ENCODE data around the gene PDCD7. TPM values are rescaled to one million over a fixed set of nuclear protein-coding genes. Genes with fewer than 3 reads are reported as not detected.

The PDCD7 gene
- total RNA-seq, 1 experiment from 2014 or later = 23.4 TPM

DNA sequence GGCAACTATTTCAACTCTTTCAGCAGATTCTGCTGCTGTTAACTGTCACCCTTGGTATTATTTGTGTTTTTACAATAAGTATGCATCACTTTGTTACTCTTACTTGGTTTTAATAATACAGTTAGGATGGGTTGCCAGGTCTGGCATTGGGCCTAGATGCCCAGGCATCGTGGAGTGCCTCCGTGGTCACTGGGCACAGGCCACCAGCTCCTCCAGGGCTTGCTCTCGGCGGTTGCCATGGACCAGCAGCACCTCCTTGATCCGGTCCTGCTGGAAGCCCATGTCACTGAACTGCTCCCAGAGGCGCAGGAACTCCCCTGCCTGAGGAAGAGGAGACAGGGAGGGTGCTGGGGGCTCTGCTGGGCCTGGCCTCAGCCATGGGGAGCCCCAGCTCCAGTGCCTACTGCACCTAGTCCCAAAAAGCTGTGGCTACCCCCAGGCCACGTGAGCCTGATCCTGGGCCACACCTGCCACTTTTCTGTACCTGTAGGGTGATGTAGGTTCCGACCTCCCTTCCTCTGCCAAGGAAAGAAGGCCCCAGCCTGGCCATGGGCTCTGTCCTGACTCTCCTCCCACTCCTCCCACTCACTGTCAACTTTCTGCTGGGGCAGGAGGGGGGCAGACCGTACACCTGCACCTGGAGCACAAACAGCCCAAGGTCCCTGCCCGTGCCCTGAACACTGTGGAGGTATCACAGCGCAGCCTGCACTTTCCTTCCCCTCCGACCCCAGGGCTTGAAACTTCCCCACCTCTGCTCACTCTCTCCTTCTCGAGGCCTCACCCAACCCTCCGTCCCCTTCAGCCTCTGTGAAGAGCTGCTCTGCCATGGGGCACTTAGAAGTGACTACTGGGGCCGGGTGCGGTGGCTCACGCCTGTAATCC lies 40.5 kb downstream of the PDCD7 start:
- Histone ChIP-seq H3K27ac (ENCODE audit: low read length) (no peak overlapping the region), H3K36me3 (ENCODE audit: insufficient read depth, low read length) (no peaks in the 10 kb centered on the region), H3K4me2 (ENCODE audit: low read depth, low read length, poor library complexity, severe bottlenecking) (no peak overlapping the region), H3K27me3 (ENCODE audit: low read length) (no peaks in the 10 kb centered on the region), H3K79me2 (ENCODE audit: low read length) (no peaks in the 10 kb centered on the region), H2AFZ (ENCODE audit: low read length) (no peak overlapping the region), H3K9me3 (ENCODE audit: low read length) (no peaks in the 10 kb centered on the region), H3K9me2 (replicated peaks; ENCODE audit: insufficient read depth, low read length) (no peaks in the 10 kb centered on the region), H3K4me1 (ENCODE audit: low read length) (no peaks in the 10 kb centered on the region), H4K20me1 (ENCODE audit: insufficient read depth, low read depth, low read length) (no peaks in the 10 kb centered on the region), H3K4me3 (ENCODE audit: low read length) (no peak overlapping the region), H3K9ac (ENCODE audit: low read length) (no peak overlapping the region)
- DNase-seq = no peak

GRCh38 chr15:65091946-65092770 lies 41.5 kb downstream of the PDCD7 start:
- H3K27me3 ChIP-seq (ENCODE audit: low read length) = no peaks in the 10 kb centered on the region
- no peak overlapping the region for H3K27ac ChIP-seq (ENCODE audit: low read length)
- no peaks in the 10 kb centered on the region for H3K36me3 ChIP-seq (ENCODE audit: insufficient read depth, low read length)
- no peak overlapping the region for H3K9ac ChIP-seq (ENCODE audit: low read length)
- H3K4me2 ChIP-seq (ENCODE audit: low read depth, low read length, poor library complexity, severe bottlenecking) = no peak overlapping the region
- no peaks in the 10 kb centered on the region for H4K20me1 ChIP-seq (ENCODE audit: insufficient read depth, low read depth, low read length)
- no peaks in the 10 kb centered on the region for H3K79me2 ChIP-seq (ENCODE audit: low read length)
- no peak for DNase-seq
- no peaks in the 10 kb centered on the region for H3K9me2 ChIP-seq (replicated peaks; ENCODE audit: insufficient read depth, low read length)
- no peaks in the 10 kb centered on the region for H3K4me1 ChIP-seq (ENCODE audit: low read length)
- H2AFZ ChIP-seq (ENCODE audit: low read length) = no peak overlapping the region
- no peaks in the 10 kb centered on the region for H3K9me3 ChIP-seq (ENCODE audit: low read length)
- H3K4me3 ChIP-seq (ENCODE audit: low read length) = no peak overlapping the region

- H3K9me2 ChIP-seq (replicated peaks; ENCODE audit: insufficient read depth, low read length) = no peaks in the 10 kb centered on the region
- no peak overlapping the region for H3K9ac ChIP-seq (ENCODE audit: low read length)
- H3K9me3 ChIP-seq (ENCODE audit: low read length) = no peaks in the 10 kb centered on the region
- no peaks in the 10 kb centered on the region for H4K20me1 ChIP-seq (ENCODE audit: insufficient read depth, low read depth, low read length)
- H3K4me3 ChIP-seq (ENCODE audit: low read length) = no peak overlapping the region
- no peak overlapping the region for H3K4me2 ChIP-seq (ENCODE audit: low read depth, low read length, poor library complexity, severe bottlenecking)
- H3K27me3 ChIP-seq (ENCODE audit: low read length) = no peaks in the 10 kb centered on the region
- H3K36me3 ChIP-seq (ENCODE audit: insufficient read depth, low read length) = no peaks in the 10 kb centered on the region
- DNase-seq = no peak
- H2AFZ ChIP-seq (ENCODE audit: low read length) = no peak overlapping the region
- H3K4me1 ChIP-seq (ENCODE audit: low read length) = no peaks in the 10 kb centered on the region
- no peaks in the 10 kb centered on the region for H3K79me2 ChIP-seq (ENCODE audit: low read length)
- no peak overlapping the region for H3K27ac ChIP-seq (ENCODE audit: low read length)
Observed at GRCh38 chr15:65089206-65089824, 44.3 kb downstream of the PDCD7 start.

DNA sequence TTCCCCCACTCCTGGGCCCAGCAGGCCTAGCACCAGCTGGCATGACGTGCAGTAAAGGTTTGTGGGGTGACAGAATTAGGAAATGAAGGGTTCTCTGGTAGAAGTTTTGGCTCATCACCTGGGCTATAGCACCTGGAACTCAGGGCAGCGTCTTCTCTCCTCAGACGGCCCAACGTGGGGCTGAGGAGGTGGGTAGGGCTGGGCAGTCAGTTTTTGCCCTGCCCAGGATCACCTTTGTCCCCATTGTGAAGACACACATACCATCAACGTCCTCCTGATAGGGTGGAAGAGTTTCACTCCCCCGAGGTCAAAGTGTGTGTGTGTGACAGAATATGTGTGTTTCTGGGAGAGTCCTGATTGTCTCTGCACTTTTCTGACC lies 45.0 kb downstream of the PDCD7 start:
- no peak overlapping the region for H3K27ac ChIP-seq (ENCODE audit: low read length)
- H3K4me2 ChIP-seq (ENCODE audit: low read depth, low read length, poor library complexity, severe bottlenecking) = no peak overlapping the region
- no peak overlapping the region for H3K9ac ChIP-seq (ENCODE audit: low read length)

DNA sequence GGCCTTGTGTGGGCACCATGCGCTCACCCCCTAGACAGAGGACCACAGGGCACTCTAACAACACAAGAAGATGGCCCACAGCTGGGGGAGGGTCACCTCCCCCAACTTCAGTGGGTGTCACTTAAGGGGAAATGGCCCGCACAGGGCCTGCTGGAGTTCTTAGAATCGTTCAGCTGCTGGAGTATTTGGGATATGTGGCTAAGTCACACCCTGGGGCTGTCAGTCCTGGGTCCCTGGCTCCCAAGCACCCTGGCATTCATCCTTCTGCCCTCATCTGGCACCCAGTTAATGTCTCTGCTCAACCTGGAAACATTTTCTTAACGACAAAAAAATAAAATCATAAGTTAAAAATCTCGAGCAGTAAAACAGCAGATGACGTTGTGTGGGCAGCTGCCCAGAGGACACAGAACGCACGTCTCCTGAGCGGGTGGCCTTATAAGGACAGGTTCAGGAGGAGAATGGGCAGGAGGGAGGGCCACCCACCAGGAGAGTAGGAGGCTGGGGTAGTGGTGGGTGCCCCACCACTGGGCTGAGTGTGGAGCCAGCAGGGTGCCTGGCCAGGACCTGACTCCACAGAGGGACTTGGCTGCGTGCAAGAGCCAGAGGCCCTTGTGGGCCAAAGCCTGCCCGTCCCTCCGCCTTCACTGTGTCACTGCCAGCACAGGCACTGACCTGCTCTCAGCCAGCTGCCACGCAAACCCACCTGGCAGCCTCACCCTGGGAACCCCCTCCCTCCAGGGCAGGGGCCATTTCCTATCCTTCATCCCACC lies 45.5 kb downstream of the PDCD7 start:
- H3K9me3 ChIP-seq (ENCODE audit: low read length) = no peaks in the 10 kb centered on the region
- no peaks in the 10 kb centered on the region for H3K79me2 ChIP-seq (ENCODE audit: low read length)
- H3K36me3 ChIP-seq (ENCODE audit: insufficient read depth, low read length) = no peaks in the 10 kb centered on the region
- no peak overlapping the region for H3K4me3 ChIP-seq (ENCODE audit: low read length)
- no peak for DNase-seq
- no peak overlapping the region for H3K27ac ChIP-seq (ENCODE audit: low read length)
- H3K4me2 ChIP-seq (ENCODE audit: low read depth, low read length, poor library complexity, severe bottlenecking) = no peak overlapping the region
- no peak overlapping the region for H3K9ac ChIP-seq (ENCODE audit: low read length)
- no peak overlapping the region for H2AFZ ChIP-seq (ENCODE audit: low read length)
- H3K9me2 ChIP-seq (replicated peaks; ENCODE audit: insufficient read depth, low read length) = no peaks in the 10 kb centered on the region
- H3K4me1 ChIP-seq (ENCODE audit: low read length) = no peaks in the 10 kb centered on the region
- no peaks in the 10 kb centered on the region for H3K27me3 ChIP-seq (ENCODE audit: low read length)
- no peaks in the 10 kb centered on the region for H4K20me1 ChIP-seq (ENCODE audit: insufficient read depth, low read depth, low read length)

More for the DNA sequence above, 45.0 kb downstream of the PDCD7 start:
- Histone ChIP-seq H3K4me3 (ENCODE audit: low read length) (no peak overlapping the region), H2AFZ (ENCODE audit: low read length) (no peak overlapping the region), H3K9me2 (replicated peaks; ENCODE audit: insufficient read depth, low read length) (no peaks in the 10 kb centered on the region), H3K4me1 (ENCODE audit: low read length) (no peaks in the 10 kb centered on the region), H3K36me3 (ENCODE audit: insufficient read depth, low read length) (no peaks in the 10 kb centered on the region), H4K20me1 (ENCODE audit: insufficient read depth, low read depth, low read length) (no peaks in the 10 kb centered on the region), H3K27me3 (ENCODE audit: low read length) (no peaks in the 10 kb centered on the region), H3K9me3 (ENCODE audit: low read length) (no peaks in the 10 kb centered on the region), H3K79me2 (ENCODE audit: low read length) (no peaks in the 10 kb centered on the region)
- DNase-seq = no peak

DNA sequence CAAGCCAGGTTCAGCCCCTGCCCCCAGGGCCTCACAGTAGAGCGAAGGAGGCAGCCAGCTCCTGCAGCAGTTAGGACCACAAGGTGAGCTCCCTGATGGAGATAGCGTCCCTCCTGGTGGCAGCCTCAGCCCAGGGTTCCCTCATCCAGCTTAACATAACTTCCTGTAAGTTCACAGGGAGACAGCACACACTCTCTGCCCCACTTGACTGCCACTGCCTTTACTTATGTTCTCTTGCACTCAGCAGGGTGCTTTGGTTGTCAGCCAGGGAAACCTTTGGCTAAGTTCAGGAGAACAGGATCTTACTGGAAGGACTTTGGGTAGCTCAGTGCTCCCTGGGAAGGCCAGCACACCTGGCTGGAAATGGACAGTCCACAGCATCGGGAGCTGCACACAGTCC lies 46.2 kb downstream of the PDCD7 start:
- no peaks in the 10 kb centered on the region for H3K27me3 ChIP-seq (ENCODE audit: low read length)
- H3K27ac ChIP-seq (ENCODE audit: low read length) = no peak overlapping the region
- H3K4me3 ChIP-seq (ENCODE audit: low read length) = no peak overlapping the region
- no peaks in the 10 kb centered on the region for H3K9me3 ChIP-seq (ENCODE audit: low read length)
- H2AFZ ChIP-seq (ENCODE audit: low read length) = no peak overlapping the region
- no peaks in the 10 kb centered on the region for H3K9me2 ChIP-seq (replicated peaks; ENCODE audit: insufficient read depth, low read length)
- no peaks in the 10 kb centered on the region for H4K20me1 ChIP-seq (ENCODE audit: insufficient read depth, low read depth, low read length)
- DNase-seq = no peak
- no peaks in the 10 kb centered on the region for H3K36me3 ChIP-seq (ENCODE audit: insufficient read depth, low read length)
- H3K9ac ChIP-seq (ENCODE audit: low read length) = no peak overlapping the region
- no peak overlapping the region for H3K4me2 ChIP-seq (ENCODE audit: low read depth, low read length, poor library complexity, severe bottlenecking)
- H3K79me2 ChIP-seq (ENCODE audit: low read length) = no peaks in the 10 kb centered on the region
- no peaks in the 10 kb centered on the region for H3K4me1 ChIP-seq (ENCODE audit: low read length)

- H3K27me3 ChIP-seq (ENCODE audit: low read length) = no peaks in the 10 kb centered on the region
- no peaks in the 10 kb centered on the region for H3K9me2 ChIP-seq (replicated peaks; ENCODE audit: insufficient read depth, low read length)
- H3K27ac ChIP-seq (ENCODE audit: low read length) = no peak overlapping the region
- H3K36me3 ChIP-seq (ENCODE audit: insufficient read depth, low read length) = no peaks in the 10 kb centered on the region
- no peaks in the 10 kb centered on the region for H3K79me2 ChIP-seq (ENCODE audit: low read length)
- no peaks in the 10 kb centered on the region for H3K9me3 ChIP-seq (ENCODE audit: low read length)
- peak; percentile 61 for DNase-seq
- H3K4me3 ChIP-seq (ENCODE audit: low read length) = no peak overlapping the region
- no peaks in the 10 kb centered on the region for H4K20me1 ChIP-seq (ENCODE audit: insufficient read depth, low read depth, low read length)
- H3K9ac ChIP-seq (ENCODE audit: low read length) = no peak overlapping the region
- no peaks in the 10 kb centered on the region for H3K4me1 ChIP-seq (ENCODE audit: low read length)
- H3K4me2 ChIP-seq (ENCODE audit: low read depth, low read length, poor library complexity, severe bottlenecking) = no peak overlapping the region
- H2AFZ ChIP-seq (ENCODE audit: low read length) = no peak overlapping the region
Observed at GRCh38 chr15:65086680-65087111, 46.9 kb downstream of the PDCD7 start.
